ENCODE measurements around the gene PODN.
A peak's percentile ranks its signal among the peaks of the same experiment; 100 is the strongest.

Gene PODN

GRCh38 chr1:53116933-53117600 is 55.1 kb downstream of the PODN start:
- no peak for DNase-seq

DNA sequence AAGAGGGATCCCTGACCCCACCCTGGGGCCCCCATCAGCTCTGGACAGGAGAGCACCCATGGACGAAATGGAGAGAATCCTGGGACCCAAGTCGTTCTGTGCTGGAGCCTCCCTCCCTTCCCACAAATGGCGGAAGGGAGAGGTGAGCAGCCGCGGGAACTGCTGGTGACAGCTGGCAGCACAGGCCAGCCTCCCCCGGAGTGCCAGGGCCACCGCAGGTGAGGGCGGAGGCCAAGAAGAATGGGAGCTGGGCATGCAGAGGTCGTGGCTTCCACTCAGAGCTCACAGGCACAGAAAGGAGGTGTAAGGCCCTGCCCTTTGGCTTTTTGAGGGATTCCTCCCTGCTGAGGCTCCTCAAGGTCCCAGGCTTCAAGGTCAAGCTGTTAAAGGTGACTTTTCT is 55.8 kb downstream of the PODN start:
- no peak for DNase-seq

GRCh38 chr1:53120659-53121058 is 58.6 kb downstream of the PODN start:
- no peak for DNase-seq

GRCh38 chr1:53121319-53122172 is 59.5 kb downstream of the PODN start:
- DNase-seq = no peak

DNA sequence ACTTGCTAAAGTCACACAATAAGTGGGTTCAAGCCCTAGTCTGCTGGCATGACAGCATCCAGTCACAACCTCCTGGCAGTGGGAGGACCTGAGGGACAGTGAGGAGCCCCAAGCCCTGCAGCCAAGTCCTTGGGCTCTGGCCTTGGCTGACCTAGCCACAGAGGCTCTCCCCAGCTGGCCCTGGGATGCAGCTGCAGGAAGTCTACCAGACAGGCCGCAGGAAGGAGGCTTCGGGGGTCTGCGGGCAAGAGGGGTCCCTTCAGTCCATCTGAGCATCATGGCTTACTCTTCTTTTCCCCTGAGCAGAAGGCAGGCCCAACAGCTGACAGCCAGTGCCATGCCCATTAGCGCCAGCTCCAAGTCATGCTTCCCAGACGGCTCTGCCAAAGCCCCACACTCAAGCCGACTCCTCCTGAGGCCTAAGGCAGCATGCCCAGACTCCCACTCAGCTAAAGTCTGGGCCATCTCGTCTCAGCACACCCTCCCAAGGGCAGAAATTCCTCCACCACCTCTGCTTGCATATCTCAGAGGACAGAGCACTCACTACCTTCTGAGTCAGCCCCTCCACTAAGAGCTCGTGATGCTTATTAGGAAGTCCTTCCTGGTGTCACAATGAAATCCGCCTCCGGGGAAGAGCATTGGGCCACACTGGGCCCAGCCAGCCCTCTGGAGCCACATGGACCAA is 60.3 kb downstream of the PODN start:
- no peak for DNase-seq

- no peak for DNase-seq
Measured at GRCh38 chr1:53122961-53123413, 61.0 kb downstream of the PODN start.

DNA sequence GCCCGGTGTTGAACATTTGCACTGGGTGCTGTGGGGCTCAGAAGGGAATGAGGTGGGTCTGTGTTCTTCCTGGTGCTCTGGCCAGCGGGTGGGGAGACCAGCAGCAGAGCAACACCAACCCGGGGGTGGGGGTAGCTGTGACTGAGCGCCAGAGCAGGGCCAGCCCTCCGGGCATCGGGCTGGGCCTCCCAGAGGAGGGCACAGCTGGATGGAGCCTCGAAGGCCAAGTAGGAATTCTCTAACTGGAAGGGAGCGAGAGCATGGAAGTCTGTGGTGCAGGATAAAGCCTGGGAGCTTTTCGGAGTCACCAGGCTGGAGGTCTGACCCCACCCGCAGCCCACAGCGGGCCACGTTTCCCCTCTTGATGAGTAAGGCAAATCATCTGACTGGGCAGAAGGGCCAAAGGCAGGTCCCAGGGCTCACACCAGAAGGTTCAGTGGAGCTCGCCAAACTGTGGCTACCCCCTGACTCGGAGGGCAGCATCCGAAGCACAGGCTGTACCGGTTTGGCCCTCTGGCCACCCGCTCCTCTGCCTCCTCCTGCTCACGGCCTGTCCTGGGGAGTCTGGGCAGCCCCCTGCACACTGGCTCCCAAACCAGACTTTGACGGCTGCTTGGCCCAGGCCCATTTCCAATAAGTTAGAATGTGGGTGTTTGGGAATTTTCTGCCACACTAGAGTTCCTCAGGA is 61.6 kb downstream of the PODN start:
- DNase-seq = no peak

DNA sequence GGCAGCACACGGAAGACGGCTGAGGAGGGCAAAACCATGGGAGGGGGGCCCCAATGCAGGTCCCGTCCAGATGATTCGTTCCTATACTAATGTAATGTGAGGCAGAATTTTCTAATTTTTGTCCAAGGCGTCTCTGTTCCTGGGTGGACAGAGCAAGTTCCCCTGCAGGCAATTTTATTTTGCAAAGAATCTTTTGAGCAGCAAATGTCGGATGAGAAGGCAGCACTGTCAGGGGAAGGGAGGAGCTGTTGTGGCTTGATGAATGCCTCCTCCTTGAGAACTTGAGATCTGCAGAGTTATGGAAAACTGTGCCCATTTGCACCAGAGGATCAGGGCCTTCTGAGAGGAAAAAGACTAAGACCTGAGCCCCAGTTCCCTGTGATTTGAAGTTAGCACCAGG is 63.1 kb downstream of the PODN start:
- DNase-seq = no peak

GRCh38 chr1:53125623-53126360 is 63.8 kb downstream of the PODN start:
- peak; percentile 2 for DNase-seq

GRCh38 chr1:53126495-53126894 is 64.5 kb downstream of the PODN start:
- peak; percentile 5 for DNase-seq

DNA sequence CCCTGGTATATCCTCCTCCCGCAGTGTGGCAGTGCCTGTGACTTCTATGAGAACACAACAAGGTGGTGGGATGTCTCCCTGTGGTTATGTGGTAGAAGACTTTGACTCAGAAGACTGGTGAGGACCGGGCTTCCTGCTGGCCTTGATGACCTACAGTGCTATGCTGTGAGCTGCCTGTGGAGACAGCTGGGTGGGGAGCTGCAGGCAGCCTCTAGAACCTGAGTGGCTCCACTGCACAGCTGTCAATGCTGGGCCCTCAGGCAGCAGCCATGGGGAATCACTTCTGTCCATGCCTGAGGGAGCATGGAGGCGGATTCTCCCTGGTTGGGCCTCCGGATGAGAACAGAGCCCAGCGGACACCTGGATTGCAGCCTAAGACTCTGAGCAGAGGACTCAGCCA is 65.5 kb downstream of the PODN start:
- DNase-seq = peak; percentile 33

GRCh38 chr1:53128401-53128800 is 66.4 kb downstream of the PODN start:
- no peak for DNase-seq

GRCh38 chr1:53129891-53130597 is 68.0 kb downstream of the PODN start:
- DNase-seq = peak; percentile 0

GRCh38 chr1:53130598-53130877 is 68.5 kb downstream of the PODN start:
- peak; percentile 5 for DNase-seq

DNA sequence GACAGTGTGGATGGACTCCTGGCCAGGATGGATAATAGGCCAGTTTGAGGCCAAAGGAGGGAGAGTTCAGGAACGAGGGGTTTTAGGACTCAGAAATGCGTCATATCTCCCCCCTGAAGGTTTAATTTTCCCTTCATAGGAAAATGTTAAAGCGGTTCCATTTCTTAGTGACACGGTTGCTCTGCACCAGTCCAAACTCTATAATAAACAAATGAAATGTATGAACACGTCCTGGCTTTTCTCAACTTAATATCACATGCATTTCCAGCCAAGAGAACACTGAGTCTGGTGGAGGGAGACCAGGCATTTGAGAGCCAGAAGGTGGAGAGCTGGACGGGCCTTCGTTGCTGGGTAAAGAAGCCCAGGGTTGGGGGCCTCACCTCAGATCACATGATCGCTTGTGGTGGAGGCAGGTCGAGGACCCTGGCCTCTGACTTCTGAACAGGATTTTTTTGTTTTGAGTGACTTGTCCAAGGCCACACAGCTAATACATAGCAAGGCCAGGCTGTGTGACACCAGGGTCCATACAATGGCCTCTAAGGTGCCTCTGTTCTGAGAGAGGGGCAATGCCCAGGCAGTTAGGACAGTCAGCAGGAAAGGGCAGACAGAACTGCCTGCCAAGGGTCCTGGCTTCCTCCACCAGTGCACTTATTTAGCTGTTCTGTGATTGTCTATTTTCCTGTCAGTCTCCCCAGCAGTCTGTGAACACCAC is 69.0 kb downstream of the PODN start:
- DNase-seq = peak; percentile 13

DNA sequence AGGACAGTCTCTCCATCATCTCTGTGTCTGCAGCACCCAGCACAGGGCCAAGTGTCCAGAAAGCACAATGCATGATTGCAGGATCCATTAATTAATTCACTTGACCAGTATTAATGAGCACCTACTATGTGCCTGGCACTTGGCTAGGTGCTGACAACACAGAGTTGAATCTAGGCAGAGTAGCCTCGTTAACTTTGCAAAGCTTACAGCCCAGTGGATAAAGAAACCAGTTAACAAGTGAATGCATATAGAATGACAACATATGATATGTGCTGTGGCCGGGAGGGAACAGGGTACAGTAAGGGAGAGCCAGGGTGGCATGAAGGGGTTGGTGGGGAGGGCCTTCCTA is 69.6 kb downstream of the PODN start:
- DNase-seq = no peak

- no peak for DNase-seq
Measured at GRCh38 chr1:53132176-53132575, 70.2 kb downstream of the PODN start.

DNA sequence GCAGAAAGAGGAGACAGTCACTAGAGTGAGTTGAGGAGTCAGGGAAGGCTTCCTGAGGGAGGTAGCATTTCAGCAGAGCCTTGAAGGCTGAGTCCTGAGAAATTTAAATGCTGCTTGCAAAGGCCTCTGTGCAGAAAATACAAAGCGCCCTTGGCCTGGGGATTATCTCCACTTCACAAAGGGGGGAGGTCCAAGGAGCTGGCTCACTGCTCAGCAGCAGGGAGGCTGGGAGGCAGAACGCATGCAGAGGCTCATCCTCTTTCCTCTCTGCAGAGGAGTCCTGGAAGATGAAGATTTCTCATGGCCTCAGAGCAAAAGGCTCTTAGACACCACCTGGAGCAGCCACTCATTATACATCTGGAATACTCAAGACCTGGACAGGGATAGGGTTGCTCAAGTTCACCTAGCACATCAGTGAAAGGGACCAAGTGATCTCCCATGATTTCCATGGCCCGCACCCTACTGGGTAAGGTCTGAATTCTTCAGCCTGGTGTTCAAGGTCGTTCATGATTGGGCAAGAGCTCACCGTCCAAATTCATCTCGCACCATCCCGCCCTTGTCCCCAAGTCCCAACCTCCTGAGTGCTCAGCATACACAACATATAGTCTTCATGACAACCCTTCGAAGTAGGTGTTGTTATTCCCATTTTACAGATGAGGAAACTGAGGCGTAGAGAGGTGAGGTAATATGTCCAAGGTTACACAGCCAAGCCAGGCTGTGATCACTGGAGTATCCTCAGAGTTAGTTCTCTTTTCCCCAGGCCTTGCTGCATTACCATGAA is 71.4 kb downstream of the PODN start:
- no peak for DNase-seq

DNA sequence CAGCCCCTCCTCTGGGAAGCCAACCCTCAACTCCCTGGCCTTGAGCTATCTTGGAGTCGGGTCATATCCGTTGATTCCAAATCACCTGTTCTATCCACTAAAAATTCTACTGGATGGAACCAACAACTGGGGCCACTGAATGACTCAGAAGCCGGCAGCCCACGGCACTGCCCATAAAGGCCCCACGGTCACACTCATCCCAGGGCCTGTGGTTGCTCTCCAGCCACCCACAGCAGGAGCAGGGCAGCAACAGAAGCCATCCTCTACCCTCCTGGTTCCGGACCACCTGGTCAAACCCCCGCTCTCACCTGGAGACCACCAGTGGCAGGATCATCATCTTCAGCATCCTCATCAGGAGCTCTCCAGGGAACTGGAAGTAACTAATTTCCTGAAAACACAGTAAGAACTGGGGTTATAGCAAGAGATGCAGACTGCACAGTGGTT is 72.1 kb downstream of the PODN start:
- no peak for DNase-seq

All from CD4-positive, alpha-beta T cell treated with Interleukin-15 for 1 hour (primary cell).